Jurkat, Clone E6-1 (cell line): ENCODE results near the gene EMX1.
A peak's percentile ranks its signal among the peaks of the same experiment; 100 is the strongest.

ENCODE experiments used
- DNase-seq: peaks from one replicate; pipeline ENCODE4 v3.0.0-alpha.2; 2011; ENCODE audit warnings: low read depth, low spot score
- H3K4me3 ChIP-seq: 2 replicates; pipeline ENCODE4 v1.5.1; 2011; ENCODE audit warnings: mild to moderate bottlenecking, low read length, control low read depth, moderate library complexity

EMX1 gene

GRCh38 chr2:72921088-72921851 lies 4.0 kb downstream of the EMX1 start:
- DNase-seq: no peak
- H3K4me3 ChIP-seq: no peak overlapping the region

DNA sequence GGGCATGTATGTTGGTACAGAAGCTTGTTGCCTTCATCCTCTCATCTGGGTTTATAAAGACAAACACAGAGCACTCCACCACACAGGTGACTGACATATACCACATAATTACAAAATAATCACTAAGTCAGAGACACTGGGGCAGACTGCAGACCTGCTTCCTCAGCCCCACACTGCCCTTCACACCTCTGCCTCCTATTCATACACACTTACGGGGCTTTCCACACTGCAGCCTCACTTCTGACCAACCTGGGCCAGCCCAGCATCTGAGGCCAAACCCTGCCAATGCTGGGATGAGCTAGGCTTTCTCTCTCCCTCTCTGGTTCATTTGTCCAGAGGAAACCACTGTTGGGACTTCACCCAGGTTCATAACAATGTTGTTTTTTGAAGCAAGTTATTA lies 4.5 kb downstream of the EMX1 start:
- no peak overlapping the region for H3K4me3 ChIP-seq
- DNase-seq: no peak

DNA sequence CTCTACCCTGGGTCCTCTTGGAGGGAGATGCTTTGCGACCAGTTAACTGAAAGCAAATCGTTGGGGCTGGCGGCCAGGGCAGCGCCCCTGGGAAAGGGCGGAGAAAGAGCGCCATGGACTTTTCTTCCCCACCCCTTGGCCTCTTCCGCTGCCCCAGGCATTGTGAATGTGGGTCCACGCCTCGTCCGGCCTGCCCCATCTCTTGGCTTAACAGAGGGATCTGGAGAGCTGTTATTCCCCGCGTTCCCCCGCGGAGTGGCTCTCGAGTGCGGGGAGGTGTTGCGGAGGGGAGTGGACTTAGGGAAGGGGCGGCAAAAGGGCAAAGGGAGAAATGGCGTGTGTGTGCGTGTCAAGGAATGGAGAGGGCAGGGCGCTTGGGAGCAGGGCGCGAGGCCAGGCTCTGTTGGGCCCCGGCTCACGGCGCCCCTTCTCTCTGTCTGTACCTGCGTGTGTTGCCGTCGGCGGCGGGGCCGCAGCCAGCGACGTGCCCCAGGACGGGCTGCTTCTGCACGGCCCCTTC lies 6.6 kb downstream of the EMX1 start:
- no peak for DNase-seq
- H3K4me3 ChIP-seq: no peak overlapping the region

DNA sequence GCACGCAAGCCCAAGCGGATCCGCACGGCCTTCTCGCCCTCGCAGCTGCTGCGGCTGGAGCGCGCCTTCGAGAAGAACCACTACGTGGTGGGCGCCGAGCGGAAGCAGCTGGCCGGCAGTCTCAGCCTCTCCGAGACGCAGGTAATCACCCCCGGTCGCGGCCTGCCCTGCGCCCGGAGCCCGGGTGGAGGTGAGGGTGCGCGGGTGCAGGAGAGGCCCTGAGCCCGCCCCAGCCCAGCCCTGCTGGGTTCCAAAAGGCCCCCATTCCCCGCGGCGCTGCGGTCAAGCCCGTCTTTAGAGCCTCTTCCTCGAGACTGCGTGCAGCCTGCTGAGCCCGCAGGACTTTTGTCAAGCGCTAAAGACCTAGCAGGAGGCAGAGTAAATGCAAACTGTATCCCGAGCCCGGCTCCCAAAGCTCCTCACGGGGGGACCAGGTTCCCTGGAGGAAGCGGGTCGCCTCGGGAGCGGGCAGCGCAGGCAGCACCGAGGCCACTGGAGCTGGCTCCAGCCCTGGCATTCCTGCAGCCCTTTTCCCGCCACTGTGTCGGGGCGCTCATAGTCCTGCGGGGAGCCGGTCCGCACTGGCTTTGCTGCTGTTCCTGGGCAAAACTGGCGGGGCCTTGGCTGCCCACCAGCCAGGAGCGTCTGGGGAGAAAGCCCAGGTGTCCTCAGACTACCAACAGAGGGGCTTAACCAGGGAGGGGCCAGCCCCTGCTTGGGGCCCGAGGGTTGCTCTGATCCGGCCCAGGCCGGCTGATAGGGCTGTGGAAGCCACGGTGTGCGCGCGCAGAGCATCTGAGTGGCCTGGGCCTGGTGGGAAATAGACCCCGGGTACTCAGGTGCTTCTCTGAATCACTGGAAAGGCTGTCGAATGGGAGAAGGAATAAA lies 7.3 kb downstream of the EMX1 start:
- H3K4me3 ChIP-seq: no peak overlapping the region
- DNase-seq: no peak

GRCh38 chr2:72925328-72925943 lies 8.1 kb downstream of the EMX1 start:
- H3K4me3 ChIP-seq: no peak overlapping the region
- DNase-seq: no peak

GRCh38 chr2:72926368-72926767 lies 9.0 kb downstream of the EMX1 start:
- no peak for DNase-seq
- H3K4me3 ChIP-seq: no peak overlapping the region

DNA sequence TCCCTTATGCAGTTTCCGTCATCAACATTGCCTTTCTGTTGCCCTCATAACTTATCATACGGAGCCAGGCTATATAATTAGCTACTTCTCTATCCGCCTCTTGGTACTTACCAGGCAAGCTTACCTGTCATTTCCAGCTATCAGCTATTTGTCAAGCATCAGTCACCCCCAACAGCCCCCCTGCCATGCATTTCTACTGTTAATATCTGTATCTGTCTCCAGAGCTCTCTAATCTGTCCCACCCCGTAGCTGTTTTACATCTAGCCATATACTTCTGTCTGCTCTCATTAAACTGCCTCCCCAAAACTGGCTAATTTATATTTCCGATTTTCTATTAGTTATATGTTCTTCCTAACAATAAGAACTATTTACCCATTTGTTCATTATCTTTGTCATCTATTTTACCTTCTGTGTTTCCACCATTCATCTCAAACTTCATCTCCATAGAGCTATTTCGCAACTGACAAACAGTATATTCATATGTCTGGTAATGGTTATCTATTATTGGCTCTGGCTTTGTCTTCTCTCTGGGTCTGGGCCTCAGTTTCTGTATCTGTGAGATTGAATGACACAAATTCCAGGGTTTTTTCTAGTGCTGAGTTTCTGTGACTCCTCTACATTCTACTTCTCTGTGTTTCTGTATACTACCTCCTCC lies 9.6 kb downstream of the EMX1 start:
- H3K4me3 ChIP-seq: no peak overlapping the region
- no peak for DNase-seq

DNA sequence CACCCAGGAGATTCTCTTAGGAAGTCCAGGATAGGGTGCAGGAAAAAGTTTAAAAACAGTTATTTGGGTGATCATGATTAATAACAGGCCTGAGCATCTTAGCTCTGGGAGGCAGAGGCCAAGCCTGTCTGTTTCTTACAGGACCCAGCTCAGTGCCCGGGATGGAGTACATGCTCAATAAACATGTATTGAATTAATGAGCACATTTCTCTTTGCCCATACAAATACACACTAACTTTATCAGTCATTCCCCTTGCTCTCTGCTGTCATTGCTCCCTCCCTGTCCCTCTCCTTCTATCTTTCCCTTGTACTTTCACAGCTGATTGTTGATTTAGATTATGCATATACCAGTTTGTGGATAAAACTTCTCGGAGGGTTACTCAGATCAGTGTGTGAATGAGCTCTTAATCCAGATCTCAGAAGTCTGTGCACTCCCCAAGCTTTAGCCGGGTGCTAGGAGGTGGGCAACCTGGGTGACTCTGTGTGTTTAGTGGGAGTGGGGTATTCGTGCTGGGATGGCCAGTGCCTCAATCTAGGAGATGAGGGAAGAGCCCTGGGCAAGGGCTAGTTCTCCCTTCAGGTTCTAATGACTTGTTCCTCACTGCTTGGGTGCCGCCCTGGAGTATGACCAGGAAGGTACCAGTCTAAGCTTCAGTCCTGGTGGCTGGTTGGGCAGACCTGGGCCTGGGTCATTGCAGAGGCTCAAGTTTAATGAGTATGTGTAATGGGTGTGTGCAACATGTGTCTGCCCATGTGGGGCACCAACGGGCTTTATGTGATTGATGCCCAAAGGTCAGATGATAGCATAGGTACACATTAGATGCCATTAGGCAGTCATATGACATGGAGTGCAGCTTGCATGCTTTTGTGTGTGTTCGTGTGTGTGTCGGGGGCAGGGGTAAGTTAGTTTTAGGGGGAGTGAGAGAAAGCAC lies 10.6 kb downstream of the EMX1 start:
- no peak overlapping the region for H3K4me3 ChIP-seq
- DNase-seq: no peak

DNA sequence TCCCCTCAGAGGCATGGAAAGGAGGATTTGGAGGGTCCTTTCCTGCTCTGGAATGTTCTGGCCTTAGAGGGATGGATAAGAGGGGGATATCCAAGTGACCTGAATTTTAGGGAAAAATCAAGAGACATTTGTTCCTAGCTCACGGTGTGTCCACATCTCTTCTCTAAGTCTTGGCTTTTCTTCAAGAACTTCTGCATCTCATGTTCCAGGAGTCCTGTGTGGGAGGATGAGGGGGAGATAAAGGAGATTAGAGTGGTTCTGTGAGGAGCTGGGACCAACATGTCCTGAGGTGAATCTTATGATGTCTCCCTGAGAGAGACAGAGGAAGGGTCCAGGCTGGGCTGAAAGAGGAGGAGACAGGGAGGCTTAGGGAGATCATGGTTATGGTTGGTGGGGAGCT lies 11.7 kb downstream of the EMX1 start:
- no peak overlapping the region for H3K4me3 ChIP-seq
- DNase-seq: no peak

DNA sequence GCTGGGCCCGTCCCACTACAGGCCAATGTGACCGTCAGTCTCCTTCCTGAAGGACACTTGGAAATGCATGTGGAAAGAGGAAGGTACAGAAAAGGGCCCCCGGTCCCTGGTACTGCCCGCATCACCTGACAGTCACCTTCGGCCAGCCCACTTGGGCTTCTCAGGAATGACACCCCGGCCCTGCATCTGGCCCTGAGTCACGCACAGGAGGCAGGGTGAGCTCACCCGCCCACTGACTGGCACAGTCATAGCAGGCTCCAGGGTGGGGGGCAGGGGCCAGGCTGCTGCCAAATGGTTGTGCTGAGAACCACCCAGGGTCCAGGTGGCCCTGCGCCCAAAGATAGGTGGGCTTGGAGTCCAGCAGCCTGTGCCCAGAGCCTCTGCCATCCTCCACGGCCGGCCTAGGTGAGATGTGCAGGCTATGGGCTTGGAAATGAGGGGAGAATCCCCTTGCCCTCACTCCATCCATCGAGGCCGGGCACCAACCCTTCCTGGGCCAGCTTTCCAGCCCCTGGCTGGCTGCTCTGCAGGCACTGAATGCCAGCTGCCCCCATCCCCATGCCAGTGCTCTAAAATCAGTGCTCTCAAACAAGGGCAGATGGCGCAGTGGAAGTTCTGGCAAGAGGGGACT lies 14.1 kb downstream of the EMX1 start:
- DNase-seq: no peak
- H3K4me3 ChIP-seq: no peak overlapping the region

GRCh38 chr2:72932045-72932740 lies 14.9 kb downstream of the EMX1 start:
- no peak overlapping the region for H3K4me3 ChIP-seq
- peak; percentile 42 for DNase-seq

DNA sequence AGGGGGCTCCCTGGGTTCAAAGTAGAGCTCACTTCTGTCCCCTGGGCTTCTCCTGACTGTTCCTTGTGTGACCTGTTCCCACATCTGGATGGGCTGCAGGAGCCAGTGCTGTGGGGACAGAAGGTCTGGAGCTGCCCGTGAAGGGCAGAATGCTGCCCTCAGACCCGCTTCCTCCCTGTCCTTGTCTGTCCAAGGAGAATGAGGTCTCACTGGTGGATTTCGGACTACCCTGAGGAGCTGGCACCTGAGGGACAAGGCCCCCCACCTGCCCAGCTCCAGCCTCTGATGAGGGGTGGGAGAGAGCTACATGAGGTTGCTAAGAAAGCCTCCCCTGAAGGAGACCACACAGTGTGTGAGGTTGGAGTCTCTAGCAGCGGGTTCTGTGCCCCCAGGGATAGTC lies 15.5 kb downstream of the EMX1 start:
- no peak overlapping the region for H3K4me3 ChIP-seq
- no peak for DNase-seq

- no peak for DNase-seq
- no peak overlapping the region for H3K4me3 ChIP-seq
Measured at GRCh38 chr2:72933207-72933606, 15.9 kb downstream of the EMX1 start.

DNA sequence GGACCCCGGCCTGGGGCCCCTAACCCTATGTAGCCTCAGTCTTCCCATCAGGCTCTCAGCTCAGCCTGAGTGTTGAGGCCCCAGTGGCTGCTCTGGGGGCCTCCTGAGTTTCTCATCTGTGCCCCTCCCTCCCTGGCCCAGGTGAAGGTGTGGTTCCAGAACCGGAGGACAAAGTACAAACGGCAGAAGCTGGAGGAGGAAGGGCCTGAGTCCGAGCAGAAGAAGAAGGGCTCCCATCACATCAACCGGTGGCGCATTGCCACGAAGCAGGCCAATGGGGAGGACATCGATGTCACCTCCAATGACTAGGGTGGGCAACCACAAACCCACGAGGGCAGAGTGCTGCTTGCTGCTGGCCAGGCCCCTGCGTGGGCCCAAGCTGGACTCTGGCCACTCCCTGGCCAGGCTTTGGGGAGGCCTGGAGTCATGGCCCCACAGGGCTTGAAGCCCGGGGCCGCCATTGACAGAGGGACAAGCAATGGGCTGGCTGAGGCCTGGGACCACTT lies 16.4 kb downstream of the EMX1 start:
- H3K4me3 ChIP-seq: no peak overlapping the region
- no peak for DNase-seq

- H3K4me3 ChIP-seq: no peak overlapping the region
- DNase-seq: no peak
Measured at GRCh38 chr2:72934683-72935610, 17.6 kb downstream of the EMX1 start.

DNA sequence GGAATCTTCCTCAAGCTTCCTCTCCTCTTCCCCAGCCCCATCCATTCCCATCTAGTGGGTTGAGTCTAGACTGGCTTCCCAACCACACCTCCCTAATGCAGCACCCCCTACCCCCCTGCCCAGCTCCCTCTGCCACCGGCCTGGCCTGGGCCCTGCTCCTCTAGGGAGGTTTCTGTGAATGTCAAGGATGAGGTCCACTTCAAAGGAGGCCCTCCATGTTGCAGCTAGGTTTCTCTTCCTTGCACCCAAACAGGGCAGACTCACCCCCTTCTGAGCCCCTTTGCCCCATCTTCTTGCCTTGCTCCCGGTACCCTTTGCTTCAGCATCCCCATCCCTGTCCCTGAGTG lies 18.3 kb downstream of the EMX1 start:
- no peak overlapping the region for H3K4me3 ChIP-seq
- no peak for DNase-seq
